GM12891 (cell line): Measurements from ENCODE around the gene CSPG4.

Source experiments
- PAX5 ChIP-seq: IDR thresholded peaks from 2 replicates; pipeline ENCODE4 v1.6.1; 2011; ENCODE audit warnings: low read length, moderate library complexity, mild to moderate bottlenecking; ENCODE audit not compliant: insufficient read depth, severe bottlenecking
- POLR2A ChIP-seq: IDR thresholded peaks from 2 replicates; pipeline ENCODE4 v1.6.1; 2011; ENCODE audit warnings: low read depth, low read length, control low read depth
- POLR2AphosphoS5 ChIP-seq: IDR thresholded peaks from 2 replicates; pipeline ENCODE4 v1.6.1; 2011; ENCODE audit warnings: low read depth, low read length, control low read depth
- POU2F2 ChIP-seq: IDR thresholded peaks from 2 replicates; pipeline ENCODE4 v1.6.1; 2011; ENCODE audit warnings: low read depth, mild to moderate bottlenecking, control low read depth, low read length, moderate library complexity
- SPI1 ChIP-seq: IDR thresholded peaks from 2 replicates; pipeline ENCODE4 v1.6.1; 2011; ENCODE audit warnings: low read depth, low read length, control low read depth
- TAF1 ChIP-seq: IDR thresholded peaks from 2 replicates; pipeline ENCODE4 v1.6.1; 2011; ENCODE audit warnings: low read depth, low read length, control low read depth

GRCh38 chr15:75631935-75632334 is 80.7 kb downstream of the CSPG4 start:
- no peak for TF ChIP-seq POLR2A
- TF ChIP-seq SPI1 = no peak
- TF ChIP-seq POLR2AphosphoS5 = no peak
- TF ChIP-seq PAX5 = no peak
- no peak for TF ChIP-seq TAF1
- no peak for TF ChIP-seq POU2F2
